Thyroid gland (tissue), 4 donors: Measurements from ENCODE around the gene C3orf18.

Experiments used
- CTCF ChIP-seq, 6 experiments: fragments of 200-600 bp in 3 of 6; fragments of 450-650 bp in 3 of 6; sonication (generic) in 3 of 6; IDR thresholded peaks; one replicate each; pipeline ENCODE4 v1.5.1; 2016 to 2019; ENCODE audit warnings: antibody characterized with exemption in 6 of 6, mild to moderate bottlenecking in 2 of 6, inconsistent platforms in 1 of 6, moderate library complexity in 1 of 6
- POLR2A ChIP-seq, 2 donors: fragments of 450-650 bp; IDR thresholded peaks; one replicate each; pipeline ENCODE4 v1.6.1; 2017; ENCODE audit warnings: antibody characterized with exemption in 2 of 2, mild to moderate bottlenecking in 2 of 2, moderate library complexity in 1 of 2

GRCh38 chr3:50581459-50581842 is 13.9 kb upstream of the C3orf18 start:
- TF ChIP-seq POLR2A (IDR thresholded peaks at IDR 0.05) (no peak), CTCF (IDR thresholded peaks at IDR 0.05) (no peak)
